Stimulated activated CD8-positive, alpha-beta memory T cell treated with anti-CD3 and anti-CD28 coated beads, Interleukin-7, amount 100 ng/mL, for 4 hours (primary cell): ENCODE results near the gene KRTAP4-12.
"Not testable (repeated sequence)": the region's sequence is repeated elsewhere in the genome, so short reads cannot be mapped to it uniquely, and the experiment has no call there.

Experiments used
- DNase-seq, 2 donors: peaks; one replicate each; pipeline ENCODE4 v3.0.0-alpha.2; 2020; ENCODE audit warnings: low read depth in 2 of 2

Gene KRTAP4-12

GRCh38 chr17:41096055-41096454, 27.9 kb downstream of the KRTAP4-12 start:
- no peak for DNase-seq

DNA sequence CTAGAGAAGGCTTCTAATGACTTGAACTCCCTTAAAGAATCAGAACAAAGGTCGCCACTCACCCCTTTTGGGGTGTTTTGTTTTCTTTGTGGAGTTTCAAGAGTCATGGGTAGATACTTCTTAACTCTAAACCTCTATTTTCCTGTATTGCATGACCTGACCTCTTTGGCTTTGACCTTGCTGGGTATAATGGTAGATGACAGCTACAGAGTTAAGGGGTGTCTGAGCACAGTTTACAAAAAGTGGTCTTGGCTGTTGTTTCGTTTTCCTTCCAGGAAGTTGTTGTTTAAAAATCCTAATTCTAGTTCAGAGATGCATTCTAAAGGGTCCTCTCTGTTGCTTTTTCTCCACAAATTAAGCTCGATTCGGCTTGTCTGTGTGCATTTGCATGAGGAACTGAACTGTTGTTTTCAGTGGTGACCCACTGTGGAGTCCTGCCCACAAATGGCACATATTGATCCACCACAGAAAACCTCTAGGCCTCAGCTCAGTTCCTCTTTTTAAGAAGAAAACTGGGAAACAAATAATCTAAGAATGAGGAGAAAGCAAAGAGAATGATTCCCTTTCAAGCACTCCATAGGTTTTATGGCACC, 35.1 kb downstream of the KRTAP4-12 start:
- not testable (repeated sequence) for DNase-seq

DNA sequence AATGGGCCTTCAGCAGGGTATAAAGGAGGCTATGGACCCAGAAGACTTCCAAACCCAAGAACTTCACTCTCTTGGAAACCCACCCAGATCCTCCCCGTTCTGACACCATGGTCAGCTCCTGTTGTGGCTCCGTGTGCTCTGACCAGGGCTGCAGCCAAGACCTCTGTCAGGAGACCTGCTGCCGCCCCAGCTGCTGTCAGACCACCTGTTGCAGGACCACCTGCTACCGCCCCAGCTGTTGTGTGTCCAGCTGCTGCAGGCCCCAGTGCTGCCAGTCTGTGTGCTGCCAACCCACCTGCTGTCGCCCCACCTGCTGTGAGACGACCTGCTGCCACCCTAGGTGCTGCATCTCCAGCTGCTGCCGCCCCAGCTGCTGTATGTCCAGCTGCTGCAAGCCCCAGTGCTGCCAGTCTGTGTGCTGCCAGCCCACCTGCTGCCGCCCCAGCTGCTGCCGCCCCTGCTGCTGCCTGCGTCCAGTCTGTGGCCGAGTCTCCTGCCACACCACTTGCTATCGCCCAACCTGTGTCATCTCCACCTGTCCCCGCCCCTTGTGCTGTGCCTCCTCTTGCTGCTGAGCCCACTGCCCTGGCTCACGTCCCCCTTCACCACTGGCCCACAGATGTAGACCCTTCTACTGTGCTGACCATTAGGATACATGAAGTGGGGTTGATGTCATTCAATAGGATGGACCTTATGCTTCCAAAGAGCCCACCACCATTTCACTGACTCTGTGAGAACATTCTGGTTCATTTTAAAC, 39.7 kb downstream of the KRTAP4-12 start, which contains the start of gene KRTAP4-7:
TSS of gene KRTAP4-7 (plus strand) at position 51 of the 757 bp plus-strand sequence. CDS start at position 108, 57 bp downstream.
- DNase-seq, result not testable (repeated sequence)

- not testable (repeated sequence) for DNase-seq
Measured at GRCh38 chr17:41083427-41083826, 40.6 kb downstream of the KRTAP4-12 start.

DNA sequence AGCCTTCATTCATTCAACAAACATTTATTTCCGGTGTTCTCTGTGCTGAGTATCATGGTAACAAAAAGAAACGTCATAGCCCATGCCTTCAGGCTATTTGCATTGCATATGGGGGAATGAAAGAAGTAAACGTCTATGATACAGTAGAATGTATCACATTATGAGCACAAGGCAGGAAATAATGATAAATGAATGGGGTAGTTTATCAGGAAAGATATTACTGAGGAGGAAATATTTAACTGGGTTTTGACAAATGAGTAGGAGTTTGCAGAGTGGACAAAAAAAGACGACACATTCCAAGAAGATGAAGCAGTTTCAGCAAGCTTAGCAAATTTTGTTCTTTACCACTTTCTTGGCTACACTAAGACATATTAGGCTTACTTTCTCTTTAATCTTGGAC, 41.4 kb downstream of the KRTAP4-12 start:
- no peak for DNase-seq

- no peak for DNase-seq
Measured at GRCh38 chr17:41076788-41077187, 47.2 kb downstream of the KRTAP4-12 start.

DNA sequence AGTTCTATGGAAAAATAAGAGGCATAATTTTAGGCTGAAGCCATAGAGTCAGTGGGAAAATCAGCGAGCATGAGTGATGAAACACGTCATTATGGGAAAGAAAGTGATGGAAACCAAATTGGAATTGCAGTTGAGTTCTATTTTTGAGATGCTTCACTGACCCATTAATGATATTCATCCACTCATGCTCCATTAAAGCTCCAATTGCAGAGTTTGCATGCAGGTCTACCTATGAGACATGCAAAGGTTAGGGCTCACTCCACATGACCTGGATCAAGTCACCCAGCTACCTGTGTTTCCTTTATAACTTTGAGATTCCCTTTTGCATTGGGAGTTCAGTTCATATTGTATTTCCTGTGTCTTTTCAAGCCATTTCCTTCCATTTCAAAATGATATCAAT, 50.3 kb downstream of the KRTAP4-12 start:
- no peak for DNase-seq
